HepG2 (cell line): ENCODE measurements around the gene THRAP3. TPM values are rescaled to one million over a fixed set of nuclear protein-coding genes. Genes with fewer than 3 reads are reported as not detected.
A peak's percentile ranks its signal among the peaks of the same experiment; 100 is the strongest.
"Not testable (repeated sequence)": the region's sequence is repeated elsewhere in the genome, so short reads cannot be mapped to it uniquely, and the experiment has no call there.

Source experiments
- ATAC-seq: fragments of 200-7000 bp; cut with Tn5 transposase; 3 replicates; pipeline ENCODE4 v1.9.1; 2020; ENCODE audit warnings: mild to moderate bottlenecking, moderate library complexity
- BruUV-seq: library from RNA; stranded (reverse); fragments of 400-500 nt; replicated peaks from 2 replicates; lab custom pipeline; 2021; lab: Mats Ljungman, UMichigan
- CTCF ChIA-PET: fragments of 300-600 bp; formaldehyde crosslinking; extraction: SDS; loops from one replicate; lab custom pipeline; 2021; ENCODE audit warnings: low total read pairs, inconsistent platforms, low intra/inter-chr PET ratio; lab: Yijun Ruan, JAX
- POLR2A ChIA-PET: fragments of 350-600 bp; sonication (Branson Sonifier 250); formaldehyde crosslinking; loops from one replicate; lab custom pipeline; 2020; ENCODE audit warnings: antibody characterized with exemption, inconsistent platforms; lab: Yijun Ruan, JAX
- DNase-seq: peaks from one replicate; pipeline ENCODE4 v3.0.0-alpha.2; 2015; ENCODE audit warnings: low spot score
- FAIRE-seq: peaks from 3 replicates; lab custom pipeline; 2011; peaks lifted over from hg19 to GRCh38; lab: Jason Lieb, UNC
- H2AFZ ChIP-seq: one replicate; pipeline ENCODE4 v1.6.1; 2011; ENCODE audit warnings: low read length, inconsistent platforms
- H3K27ac ChIP-seq: fragments of 300-600 bp; 3 replicates; pipeline ENCODE4 v1.8.0; 2011; ENCODE audit warnings: mixed run types, mild to moderate bottlenecking, mixed read lengths, low read length, inconsistent platforms; ENCODE audit not compliant: insufficient read depth; ENCODE audit errors: extremely low read length
- H3K27me3 ChIP-seq, 2 experiments: fragments of 200-600 bp in 1 of 2; 2 replicates in 1 of 2; 3 replicates in 1 of 2; pipeline versions ENCODE4 v1.6.0 to v1.8.0; 2011; ENCODE audit warnings: low read length in 2 of 2, mild to moderate bottlenecking in 2 of 2, moderate library complexity in 2 of 2, inconsistent platforms in 1 of 2; ENCODE audit not compliant: insufficient read depth in 2 of 2, control insufficient read depth in 1 of 2
- H3K36me3 ChIP-seq, 2 experiments: fragments of 200-600 bp in 1 of 2; replicated peaks in 1 of 2; 2 replicates in 1 of 2; 3 replicates in 1 of 2; pipeline versions ENCODE4 v1.5.1 to v1.8.0; 2011; ENCODE audit warnings: low read length in 2 of 2, inconsistent platforms in 1 of 2; ENCODE audit not compliant: insufficient read depth in 2 of 2, control insufficient read depth in 1 of 2
- H3K4me1 ChIP-seq: 2 replicates; pipeline ENCODE4 v1.5.1; 2012; ENCODE audit warnings: low read length, inconsistent platforms; ENCODE audit not compliant: insufficient read depth
- H3K4me2 ChIP-seq: 2 replicates; pipeline ENCODE4 v1.6.0; 2011; ENCODE audit warnings: low read depth, low read length, inconsistent platforms
- H3K4me3 ChIP-seq, 3 experiments: fragments of 200-600 bp in 1 of 3; sonication (generic), shearing (Covaris generic) in 1 of 3; replicated peaks in 1 of 3; 2 replicates each; pipeline ENCODE4 v1.5.1; 2011 to 2016; ENCODE audit warnings: low read length in 3 of 3, inconsistent platforms in 2 of 3, low read depth in 2 of 3, mild to moderate bottlenecking in 2 of 3, control low read depth in 1 of 3, mixed read lengths in 1 of 3; ENCODE audit not compliant: insufficient read depth in 1 of 3
- H3K79me2 ChIP-seq: one replicate; pipeline ENCODE4 v1.6.1; 2011; ENCODE audit warnings: low read length, inconsistent platforms; ENCODE audit not compliant: insufficient read depth
- H3K9ac ChIP-seq: 2 replicates; pipeline ENCODE4 v1.6.0; 2011; ENCODE audit warnings: mild to moderate bottlenecking, low read depth, low read length, inconsistent platforms; ENCODE audit not compliant: insufficient read depth
- H3K9me3 ChIP-seq: 2 replicates; pipeline ENCODE4 v1.5.1; 2012; ENCODE audit warnings: mild to moderate bottlenecking, low read length
- H4K20me1 ChIP-seq: 2 replicates; pipeline ENCODE4 v1.6.0; 2011; ENCODE audit warnings: inconsistent platforms, mild to moderate bottlenecking, low read length, moderate library complexity; ENCODE audit not compliant: insufficient read depth
- ATF4 ChIP-seq, 2 experiments: fragments of 450-650 bp in 1 of 2; sonication (generic) in 1 of 2; formaldehyde crosslinking; IDR thresholded peaks; 2 replicates each; pipeline versions ENCODE4 v1.5.0 to v1.8.0; 2020 to 2022; ENCODE audit warnings: mild to moderate bottlenecking in 1 of 2, missing genetic modification reagents in 1 of 2
- CEBPZ ChIP-seq: IDR thresholded peaks from 2 replicates; pipeline ENCODE4 v1.6.1; 2012; ENCODE audit warnings: low read length, improper control_type of control experiment
- HOXA5 ChIP-seq: sonication (generic); formaldehyde crosslinking; IDR thresholded peaks from 2 replicates; pipeline ENCODE4 v1.4.0; 2020; ENCODE audit warnings: missing genetic modification reagents
- ZBTB14 ChIP-seq: sonication (generic); formaldehyde crosslinking; IDR thresholded peaks from 2 replicates; pipeline ENCODE4 v1.4.0; 2020; ENCODE audit warnings: missing genetic modification reagents
- ZBTB33 ChIP-seq: sonication (generic); formaldehyde crosslinking; IDR thresholded peaks from 2 replicates; pipeline ENCODE4 v1.4.0; 2020; ENCODE audit warnings: missing genetic modification reagents
- ZSCAN20 ChIP-seq: sonication (generic); formaldehyde crosslinking; IDR thresholded peaks from 2 replicates; pipeline ENCODE4 v1.4.0; 2020; ENCODE audit warnings: missing genetic modification reagents, mild to moderate bottlenecking, borderline replicate concordance
- WGBS: methylation state at CpG from one replicate; pipeline ENCODE4 v1.1.6; 2017; ENCODE audit warnings: low lambda C conversion rate; 5-methylcytosine and 5-hydroxymethylcytosine counted together
- in situ Hi-C: cut with HindIII; loops from 2 replicates; pipeline ENCODE4 v1.10.0; 2017; ENCODE audit warnings: low pct_unique_long_range_greater_than_20kb; ENCODE audit not compliant: extremely low pct_ligation_motif_present
- intact Hi-C: fragments of 100-400 bp; cut with micrococcal nuclease; formaldehyde crosslinking; loops from one replicate; pipeline ENCODE4 v1.10.0; 2022; ENCODE audit not compliant: unreplicated experiment
- polyA plus RNA-seq, 8 experiments: library from polyadenylated mRNA; depleted of rRNA in 3 of 8; stranded (reverse) in 7 of 8; unstranded in 1 of 8; fragments of >200 nt; fragmentation: Illumina TruSeq in 4 of 8; extraction: Trizol in 4 of 8; gene quantifications; 2 replicates each; pipeline versions ENCODE4 v1.2.1 to v1.2.3, GENCODE V29; 2011 to 2016; ENCODE audit warnings: low read depth in 4 of 8, missing spikeins in 1 of 8, mixed read lengths in 1 of 8; ENCODE audit not compliant: insufficient read depth in 1 of 8
- total RNA-seq, 5 experiments: library from RNA; depleted of rRNA; stranded (reverse); fragments of >200 nt; fragmentation: Illumina TruSeq; extraction: Trizol; gene quantifications; 2 replicates each; pipeline ENCODE4 v1.2.3, GENCODE V29; 2016; ENCODE audit warnings: low read depth in 1 of 5

Gene THRAP3
- total and polyA plus RNA-seq, 2 of the 13 experiments (the other 11 are each of a cell fraction or from before 2014, with no cell fraction given): 45.0 to 92.6 TPM

GRCh38 chr1:36221901-36222300 is 2.3 kb upstream of the THRAP3 start:
- H3K4me3 ChIP-seq, ATAC-seq, H3K9me3 ChIP-seq, POLR2A ChIA-PET, DNase-seq, CTCF ChIA-PET, H3K27ac ChIP-seq, H3K27me3 ChIP-seq, H2AFZ ChIP-seq, in situ Hi-C loops, H3K36me3 ChIP-seq, H3K9ac ChIP-seq, FAIRE-seq, BruUV-seq, H3K4me2 ChIP-seq: not testable (repeated sequence)
- WGBS: 90% methylated on average over 7 of the region's 7 CpGs
- intact Hi-C loops: loop anchor here (5.0 to 10.0 kb wide), 2 partner anchors 45 to 67 kb away; partner anchors contain the start of gene MAP7D1
- Histone ChIP-seq H3K79me2 (peaks cover 28% of the 10 kb centered on the region), H4K20me1 (peaks cover 26% of the 10 kb centered on the region), H3K4me1 (peaks cover 33% of the 10 kb centered on the region)
- TF ChIP-seq ZBTB33 (CRISPR knock-in tag): peak; percentile 19; the same call in 1 of the 2 replicates

GRCh38 chr1:36222481-36223380 is 1.5 kb upstream of the THRAP3 start:
- Histone ChIP-seq H3K4me1 (peaks cover 39% of the 10 kb centered on the region), H3K36me3 (peaks cover 5 to 6% of the 10 kb centered on the region in 2 experiments; a peak in 2 of 5 replicates), H3K4me2 (peak overlapping the region; percentile 64), H3K4me3 (peak overlapping the region; percentile 83 to 88 (median 86)), H2AFZ (peak overlapping the region; percentile 88), H3K79me2 (peaks cover 35% of the 10 kb centered on the region), H3K9me3 (no peaks in the 10 kb centered on the region), H3K27me3 (no peaks in the 10 kb centered on the region; a peak in 1 of 5 replicates), H3K9ac (peak overlapping the region; percentile 86), H3K27ac (peak overlapping the region; percentile 87), H4K20me1 (peaks cover 34% of the 10 kb centered on the region)
- WGBS: 77% methylated on average over 33 of the region's 33 CpGs
- FAIRE-seq (no peak), ATAC-seq (no peak), DNase-seq (no peak)
- no TSS peak for BruUV-seq
- intact Hi-C loops: loop anchor here (5.0 to 10.0 kb wide), 2 partner anchors 45 to 68 kb away; partner anchors contain the start of gene MAP7D1
- ChIA-PET POLR2A (interaction anchor here (1.5 to 8.2 kb wide), 14 partner anchors 10 to 178 kb away, joined by 5 to 141 read pairs (median 14); partner anchors contain the start of genes EVA1B, MAP7D1, SH3D21 and STK40), CTCF (no interaction called here)
- in situ Hi-C loops: no loop called here
- TF ChIP-seq ZBTB14 (CRISPR knock-in tag) (no peak), ZSCAN20 (0 out of 2 replicates have a peak, but pooled peaks have one; percentile 57), ATF4 (CRISPR knock-in tag; IDR thresholded peaks at IDR 0.05) (no peak), HOXA5 (CRISPR knock-in tag) (0 out of 2 replicates have a peak, but pooled peaks have one; percentile 9), CEBPZ (no peak)
